Gastroesophageal sphincter (tissue), 4 donors: ENCODE results near the gene LMO7. TPM values are rescaled to one million over a fixed set of nuclear protein-coding genes. Genes with fewer than 3 reads are reported as not detected.

Source experiments
- ATAC-seq: fragments of 150-250 bp; one replicate; pipeline ENCODE4 v1.9.1; 2016; ENCODE audit warnings: mild to moderate bottlenecking, moderate library complexity
- H3K27ac ChIP-seq, 4 donors: fragments of 200-600 bp; sonication (generic) in 3 of 4; 1 replicate in 3 of 4; 2 replicates in 1 of 4; pipeline ENCODE4 v1.5.1; 2016 to 2019
- H3K27me3 ChIP-seq: fragments of 200-600 bp; sonication (generic); one replicate; pipeline ENCODE4 v1.5.1; 2019
- H3K36me3 ChIP-seq, 2 donors: fragments of 200-600 bp; sonication (generic); one replicate each; pipeline ENCODE4 v1.5.1; 2019; ENCODE audit warnings: control low read depth in 1 of 2
- H3K4me1 ChIP-seq, 3 donors: fragments of 200-600 bp; sonication (generic); 1 replicate in 2 of 3; 2 replicates in 1 of 3; pipeline ENCODE4 v1.5.1; 2016 to 2019; ENCODE audit warnings: control low read depth in 2 of 3
- H3K4me3 ChIP-seq, 2 donors: fragments of 200-600 bp; sonication (generic); one replicate each; pipeline ENCODE4 v1.5.1; 2019; ENCODE audit warnings: mild to moderate bottlenecking in 1 of 2, moderate library complexity in 1 of 2
- H3K9me3 ChIP-seq, 3 donors: fragments of 200-600 bp; sonication (generic); one replicate each; pipeline ENCODE4 v1.5.1; 2017 to 2019; ENCODE audit warnings: control low read depth in 2 of 3
- CTCF ChIP-seq, 4 experiments: fragments of 200-600 bp in 2 of 4; fragments of 450-650 bp in 2 of 4; sonication (generic) in 1 of 4; IDR thresholded peaks; one replicate each; pipeline ENCODE4 v1.5.1; 2017 to 2019; ENCODE audit warnings: antibody characterized with exemption in 4 of 4, mild to moderate bottlenecking in 2 of 4, moderate library complexity in 2 of 4
- EP300 ChIP-seq: sonication (generic); formaldehyde crosslinking; IDR thresholded peaks from one replicate; pipeline ENCODE4 v1.6.1; 2017; ENCODE audit warnings: antibody characterized with exemption, mild to moderate bottlenecking
- POLR2A ChIP-seq, 2 donors: fragments of 450-650 bp; IDR thresholded peaks; one replicate each; pipeline ENCODE4 v1.6.1; 2017; ENCODE audit warnings: antibody characterized with exemption in 2 of 2, mild to moderate bottlenecking in 2 of 2, moderate library complexity in 1 of 2
- POLR2AphosphoS5 ChIP-seq: sonication (generic); formaldehyde crosslinking; IDR thresholded peaks from one replicate; pipeline ENCODE4 v1.6.1; 2017; ENCODE audit warnings: antibody characterized with exemption
- WGBS, 2 donors: methylation state at CpG; one replicate each; pipeline ENCODE4 v1.1.5; 2018; ENCODE audit warnings: low coverage in 1 of 2; 5-methylcytosine and 5-hydroxymethylcytosine counted together
- total RNA-seq, 4 donors: library from RNA; depleted of rRNA; stranded (reverse); fragments of >200 nt; gene quantifications; one replicate each; pipeline ENCODE4 v1.1.0, GENCODE V29; 2016

The LMO7 gene
- total RNA-seq, 4 donors from 2014 or later: 15.1 to 45.0 (median 26.8) TPM

- Histone ChIP-seq H3K4me3 (no peak overlapping the region), H3K36me3 (no peaks in the 10 kb centered on the region), H3K27ac (no peak overlapping the region), H3K9me3 (no peaks in the 10 kb centered on the region), H3K27me3 (no peaks in the 10 kb centered on the region), H3K4me1 (peaks cover 0 to 11% (median 0%) of the 10 kb centered on the region in 3 donors)
- TF ChIP-seq EP300 (no peak), CTCF (IDR thresholded peaks at IDR 0.05) (no peak), POLR2A (IDR thresholded peaks at IDR 0.05) (no peak), POLR2AphosphoS5 (no peak)
- 89% methylated on average over 1 of the region's 1 CpG for WGBS, 2 donors
- peak; percentile 46 for ATAC-seq
These were observed 134.0 kb downstream of the LMO7 start for GRCh38 chr13:75770164-75770563.

- ATAC-seq: peak; percentile 43
- WGBS, 2 donors: 29 to 54% methylated on average over 3 of the region's 3 CpGs
- no peak overlapping the region for H3K27ac ChIP-seq
- H3K27me3 ChIP-seq: no peaks in the 10 kb centered on the region
- no peaks in the 10 kb centered on the region for H3K36me3 ChIP-seq
- H3K4me1 ChIP-seq: peaks cover 0 to 11% (median 0%) of the 10 kb centered on the region in 3 donors
- TF ChIP-seq POLR2A (IDR thresholded peaks at IDR 0.05) (no peak), CTCF (IDR thresholded peaks at IDR 0.05) (no peak), EP300 (no peak), POLR2AphosphoS5 (no peak)
- no peak overlapping the region for H3K4me3 ChIP-seq
- no peaks in the 10 kb centered on the region for H3K9me3 ChIP-seq
These were observed 134.5 kb downstream of the LMO7 start for GRCh38 chr13:75770592-75771011.

- Histone ChIP-seq H3K36me3 (no peaks in the 10 kb centered on the region), H3K27me3 (no peaks in the 10 kb centered on the region), H3K9me3 (no peaks in the 10 kb centered on the region), H3K4me1 (peaks cover 0 to 11% (median 0%) of the 10 kb centered on the region in 3 donors), H3K27ac (no peak overlapping the region), H3K4me3 (no peak overlapping the region)
- WGBS, 2 donors: 45 to 65% methylated on average over 1 of the region's 1 CpG
- TF ChIP-seq EP300: no peak
- no peak for TF ChIP-seq POLR2AphosphoS5
- no peak for TF ChIP-seq POLR2A (IDR thresholded peaks at IDR 0.05)
- no peak for TF ChIP-seq CTCF (IDR thresholded peaks at IDR 0.05)
- ATAC-seq: no peak
These were observed 135.1 kb downstream of the LMO7 start for GRCh38 chr13:75771226-75771625.

GRCh38 chr13:75771818-75772217, 135.7 kb downstream of the LMO7 start:
- peak; percentile 34 for ATAC-seq
- Histone ChIP-seq H3K36me3 (no peaks in the 10 kb centered on the region), H3K4me1 (peaks cover 0 to 11% (median 0%) of the 10 kb centered on the region in 3 donors), H3K4me3 (no peak overlapping the region), H3K27me3 (no peaks in the 10 kb centered on the region), H3K27ac (no peak overlapping the region), H3K9me3 (no peaks in the 10 kb centered on the region)
- TF ChIP-seq EP300 (no peak), POLR2AphosphoS5 (peak; percentile 21), CTCF (IDR thresholded peaks at IDR 0.05) (no peak), POLR2A (IDR thresholded peaks at IDR 0.05) (no peak)

- Histone ChIP-seq H3K27ac (no peak overlapping the region), H3K4me1 (peaks cover 0 to 11% (median 0%) of the 10 kb centered on the region in 3 donors), H3K9me3 (no peaks in the 10 kb centered on the region), H3K36me3 (no peaks in the 10 kb centered on the region), H3K4me3 (no peak overlapping the region), H3K27me3 (no peaks in the 10 kb centered on the region)
- TF ChIP-seq POLR2AphosphoS5 (no peak), EP300 (no peak), POLR2A (IDR thresholded peaks at IDR 0.05) (no peak), CTCF (IDR thresholded peaks at IDR 0.05) (no peak)
- ATAC-seq: no peak
- WGBS, 2 donors: 70 to 86% methylated on average over 1 of the region's 1 CpG
These were observed 138.0 kb downstream of the LMO7 start for GRCh38 chr13:75774176-75774575.
